ENCODE measurements around the gene ZBTB18. TPM values are rescaled to one million over a fixed set of nuclear protein-coding genes. Genes with fewer than 3 reads are reported as not detected.
"Not testable (repeated sequence)": the region's sequence is repeated elsewhere in the genome, so short reads cannot be mapped to it uniquely, and the experiment has no call there.

Gene ZBTB18
- polyA plus RNA-seq, 3 donors, result 3.0 to 45.5 (median 3.6) TPM

DNA sequence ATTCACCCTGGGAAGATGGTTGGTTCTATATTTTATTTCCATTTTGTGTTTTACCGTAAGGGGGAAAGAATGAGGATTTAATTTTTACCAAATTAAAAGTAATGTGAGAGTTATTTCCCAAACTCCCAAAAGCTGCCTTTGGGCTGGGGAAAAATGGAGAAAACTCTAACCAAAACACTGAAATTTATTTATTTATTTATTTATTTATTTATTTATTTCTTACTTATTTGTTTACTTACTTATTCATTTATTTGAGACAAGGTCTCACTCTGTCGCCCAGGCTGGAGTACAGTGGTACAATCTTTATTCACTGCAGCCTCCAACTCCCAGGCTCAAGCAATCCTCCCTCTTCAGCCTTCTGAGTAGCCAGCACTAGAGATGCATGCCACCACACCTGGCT lies 38.0 kb upstream of the ZBTB18 start:
- Histone ChIP-seq H4K20me1 (ENCODE audit: insufficient read depth, low read length) (no peaks in the 10 kb centered on the region), H3K9me3 (replicated peaks in 1 of 2; ENCODE audit: control insufficient read depth in 1 of 2, insufficient read depth in 1 of 2, low read length in 2 of 2) (no peaks in the 10 kb centered on the region), H3K36me3 (replicated peaks in 1 of 2; ENCODE audit: control insufficient read depth in 1 of 2, insufficient read depth in 2 of 2, low read length in 2 of 2) (no peaks in the 10 kb centered on the region), H3K27ac (ENCODE audit: low read depth in 1 of 2, low read length in 2 of 2) (no peak overlapping the region), H3K4me1 (ENCODE audit: control insufficient read depth in 1 of 2, insufficient read depth in 2 of 2, low read length in 2 of 2) (peaks cover 7 to 12% of the 10 kb centered on the region in 2 donors), H3K4me2 (replicated peaks; ENCODE audit: extremely low read depth, low read length, poor library complexity, severe bottlenecking) (no peak overlapping the region), H3K27me3 (ENCODE audit: control insufficient read depth in 2 of 2, insufficient read depth in 2 of 2, low read length in 2 of 2) (no peaks in the 10 kb centered on the region), H3K79me2 (ENCODE audit: insufficient read depth, low read length) (no peaks in the 10 kb centered on the region), H3K9ac (ENCODE audit: insufficient read depth, low read length, poor library complexity, severe bottlenecking) (no peak overlapping the region), H3K4me3 (replicated peaks in 1 of 3; ENCODE audit: low read depth in 2 of 3, low read length in 3 of 3) (no peak overlapping the region), H2AFZ (ENCODE audit: insufficient read depth, low read depth, low read length, poor library complexity, severe bottlenecking) (no peak overlapping the region)
- TF ChIP-seq, protein P1, sequence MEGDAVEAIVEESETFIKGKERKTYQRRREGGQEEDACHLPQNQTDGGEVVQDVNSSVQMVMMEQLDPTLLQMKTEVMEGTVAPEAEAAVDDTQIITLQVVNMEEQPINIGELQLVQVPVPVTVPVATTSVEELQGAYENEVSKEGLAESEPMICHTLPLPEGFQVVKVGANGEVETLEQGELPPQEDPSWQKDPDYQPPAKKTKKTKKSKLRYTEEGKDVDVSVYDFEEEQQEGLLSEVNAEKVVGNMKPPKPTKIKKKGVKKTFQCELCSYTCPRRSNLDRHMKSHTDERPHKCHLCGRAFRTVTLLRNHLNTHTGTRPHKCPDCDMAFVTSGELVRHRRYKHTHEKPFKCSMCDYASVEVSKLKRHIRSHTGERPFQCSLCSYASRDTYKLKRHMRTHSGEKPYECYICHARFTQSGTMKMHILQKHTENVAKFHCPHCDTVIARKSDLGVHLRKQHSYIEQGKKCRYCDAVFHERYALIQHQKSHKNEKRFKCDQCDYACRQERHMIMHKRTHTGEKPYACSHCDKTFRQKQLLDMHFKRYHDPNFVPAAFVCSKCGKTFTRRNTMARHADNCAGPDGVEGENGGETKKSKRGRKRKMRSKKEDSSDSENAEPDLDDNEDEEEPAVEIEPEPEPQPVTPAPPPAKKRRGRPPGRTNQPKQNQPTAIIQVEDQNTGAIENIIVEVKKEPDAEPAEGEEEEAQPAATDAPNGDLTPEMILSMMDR (IDR thresholded peaks at IDR 0.05), result no peak
- no peak for DNase-seq
- peaks cover 0 to 3% (median 0%) of the 10 kb centered on the region in 7 donors for H3K9me3 Mint-ChIP-seq
- no CpG with 5 or more reads among the region's 2 CpGs for WGBS (ENCODE audit: insufficient coverage)
- H3K27me3 Mint-ChIP-seq (ENCODE audit: low read depth in 3 of 3), result peaks cover 0 to 2% (median 2%) of the 10 kb centered on the region in 3 donors
- H3K4me1 Mint-ChIP-seq, result peaks cover 14% of the 10 kb centered on the region
- H3K27ac Mint-ChIP-seq, result no peak overlapping the region
- H3K4me3 Mint-ChIP-seq, result no peak overlapping the region
- intact Hi-C loops (cut with micrococcal nuclease), result no loop called here
- no peaks in the 10 kb centered on the region for H3K36me3 Mint-ChIP-seq

DNA sequence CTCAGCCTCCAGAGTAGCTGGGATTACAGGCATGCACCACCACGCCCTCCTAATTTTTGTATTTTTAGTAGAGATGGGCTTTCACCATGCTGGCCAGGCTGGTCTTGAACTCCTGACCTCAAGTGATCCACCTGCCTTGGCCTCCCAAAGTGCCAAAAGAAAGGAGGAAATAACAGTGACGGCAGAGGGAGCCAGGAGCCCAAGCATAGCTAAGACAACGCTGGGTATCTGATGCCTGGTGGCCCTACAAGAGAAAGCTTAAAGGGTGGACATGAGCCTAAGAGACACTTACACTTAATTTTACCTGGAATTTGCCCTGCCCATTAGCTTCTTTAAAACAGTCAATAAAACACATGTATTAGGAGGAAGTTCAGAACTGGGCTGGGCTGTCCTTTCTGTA lies 36.2 kb upstream of the ZBTB18 start:
- H3K4me2 ChIP-seq (replicated peaks; ENCODE audit: extremely low read depth, low read length, poor library complexity, severe bottlenecking); H3K9me3 ChIP-seq (replicated peaks in 1 of 2; ENCODE audit: control insufficient read depth in 1 of 2, insufficient read depth in 1 of 2, low read length in 2 of 2); H3K4me3 Mint-ChIP-seq; H3K36me3 Mint-ChIP-seq; DNase-seq; H3K79me2 ChIP-seq (ENCODE audit: insufficient read depth, low read length); H3K9ac ChIP-seq (ENCODE audit: insufficient read depth, low read length, poor library complexity, severe bottlenecking); H3K36me3 ChIP-seq (replicated peaks in 1 of 2; ENCODE audit: control insufficient read depth in 1 of 2, insufficient read depth in 2 of 2, low read length in 2 of 2); H3K27ac ChIP-seq (ENCODE audit: low read depth in 1 of 2, low read length in 2 of 2); H4K20me1 ChIP-seq (ENCODE audit: insufficient read depth, low read length); H3K27me3 Mint-ChIP-seq (ENCODE audit: low read depth in 3 of 3); H2AFZ ChIP-seq (ENCODE audit: insufficient read depth, low read depth, low read length, poor library complexity, severe bottlenecking); H3K27me3 ChIP-seq (ENCODE audit: control insufficient read depth in 2 of 2, insufficient read depth in 2 of 2, low read length in 2 of 2); H3K9me3 Mint-ChIP-seq; intact Hi-C loops (cut with micrococcal nuclease); H3K4me3 ChIP-seq (replicated peaks in 1 of 3; ENCODE audit: low read depth in 2 of 3, low read length in 3 of 3): not testable (repeated sequence)
- peak overlapping the region in 1 of 7 donors; percentile 50 for H3K27ac Mint-ChIP-seq
- peaks cover 10 to 20% of the 10 kb centered on the region in 2 donors for H3K4me1 ChIP-seq (ENCODE audit: control insufficient read depth in 1 of 2, insufficient read depth in 2 of 2, low read length in 2 of 2)
- peaks cover 23% of the 10 kb centered on the region for H3K4me1 Mint-ChIP-seq
- no CpG with 5 or more reads among the region's 3 CpGs for WGBS (ENCODE audit: insufficient coverage)

All from CD14-positive monocyte (primary cell).